Measurements from ENCODE around the gene SFXN5. TPM values are rescaled to one million over a fixed set of nuclear protein-coding genes. Genes with fewer than 3 reads are reported as not detected.
A peak's percentile ranks its signal among the peaks of the same experiment; 100 is the strongest.
"Not testable (repeated sequence)": the region's sequence is repeated elsewhere in the genome, so short reads cannot be mapped to it uniquely, and the experiment has no call there.

The SFXN5 gene
- total RNA-seq, 1 donor from 2014 or later: 19.5 TPM

GRCh38 chr2:73103018-73103542, 31.6 kb upstream of the SFXN5 start:
- intact Hi-C loops (cut with DNase I): no loop called here
- ATAC-seq (no peak), DNase-seq (ENCODE audit: low spot score) (no peak)

- ATAC-seq (no peak), DNase-seq (ENCODE audit: low spot score) (no peak)
- intact Hi-C loops (cut with DNase I): no loop called here
Observed at GRCh38 chr2:73101626-73102256, 30.2 kb upstream of the SFXN5 start.

DNA sequence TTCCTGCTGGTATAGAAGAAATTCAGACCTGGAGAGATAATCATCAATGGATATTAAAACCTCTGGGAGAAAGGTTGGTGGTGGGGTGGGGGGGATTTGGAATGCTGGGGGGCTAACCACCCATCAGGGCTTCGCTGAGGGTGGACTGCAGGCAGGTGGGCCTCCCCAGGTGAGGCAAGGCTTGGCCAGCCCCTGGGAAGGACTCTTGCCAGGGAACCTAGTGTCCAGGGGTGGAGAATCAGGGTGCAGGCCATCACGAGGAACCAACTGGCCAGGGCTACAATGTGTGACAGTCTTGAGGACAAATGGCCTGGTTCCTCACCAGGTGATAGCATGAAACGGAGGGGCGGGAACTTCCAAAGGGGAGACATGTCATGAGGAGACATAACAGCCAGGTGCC, 29.4 kb upstream of the SFXN5 start:
- DNase-seq (ENCODE audit: low spot score) (no peak), ATAC-seq (no peak)
- intact Hi-C loops (cut with DNase I): no loop called here

GRCh38 chr2:73099486-73099885, 28.0 kb upstream of the SFXN5 start:
- no peak for ATAC-seq
- intact Hi-C loops (cut with DNase I): no loop called here
- DNase-seq (ENCODE audit: low spot score): no peak

DNA sequence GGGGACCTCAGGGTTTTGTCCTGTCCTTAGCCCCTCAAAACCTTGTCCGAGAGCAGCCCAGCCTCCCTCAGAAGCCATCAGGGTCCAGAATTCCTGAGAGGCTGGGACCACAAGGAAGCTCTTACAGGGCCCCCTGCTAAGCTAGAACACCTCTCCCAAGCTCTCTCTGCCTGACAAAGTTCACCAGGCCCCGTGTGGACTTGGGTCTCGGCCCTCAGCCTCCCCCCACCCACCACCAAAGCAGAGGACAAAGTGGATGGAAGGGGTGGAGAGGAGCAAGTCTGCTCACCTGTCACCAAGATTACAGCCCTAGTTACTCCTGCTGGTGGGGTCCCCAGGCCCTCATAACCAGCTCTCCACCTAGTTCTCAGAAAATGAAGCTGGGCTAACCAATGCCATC, 24.4 kb upstream of the SFXN5 start:
- intact Hi-C loops (cut with DNase I): no loop called here
- DNase-seq (ENCODE audit: low spot score) (no peak), ATAC-seq (no peak)

GRCh38 chr2:73093601-73094218, 22.2 kb upstream of the SFXN5 start:
- ATAC-seq; DNase-seq (ENCODE audit: low spot score); intact Hi-C loops (cut with DNase I): not testable (repeated sequence)

GRCh38 chr2:73092146-73092783, 20.8 kb upstream of the SFXN5 start:
- intact Hi-C loops (cut with DNase I): no loop called here
- ATAC-seq: no peak
- DNase-seq (ENCODE audit: low spot score): no peak

DNA sequence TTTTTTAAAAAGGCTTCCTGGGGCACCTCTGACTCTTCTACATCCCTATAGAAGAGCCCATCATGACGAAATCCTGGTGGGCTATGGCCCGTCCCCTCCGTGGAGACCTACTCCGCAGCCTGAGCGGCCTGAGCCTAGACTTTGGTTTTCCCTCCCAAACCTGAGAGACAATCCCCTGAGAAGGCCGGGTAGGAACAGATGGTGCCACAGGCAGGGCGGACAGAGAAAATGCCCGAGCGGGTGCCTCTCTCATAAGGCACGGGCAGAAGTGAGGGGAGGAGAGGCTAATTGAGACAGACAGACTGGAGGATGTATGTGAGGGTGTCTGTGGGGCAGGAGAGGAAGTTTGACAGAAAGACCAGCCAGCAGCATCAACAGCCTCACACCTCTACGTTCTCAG, 20.2 kb upstream of the SFXN5 start:
- intact Hi-C loops (cut with DNase I): no loop called here
- no peak for ATAC-seq

DNA sequence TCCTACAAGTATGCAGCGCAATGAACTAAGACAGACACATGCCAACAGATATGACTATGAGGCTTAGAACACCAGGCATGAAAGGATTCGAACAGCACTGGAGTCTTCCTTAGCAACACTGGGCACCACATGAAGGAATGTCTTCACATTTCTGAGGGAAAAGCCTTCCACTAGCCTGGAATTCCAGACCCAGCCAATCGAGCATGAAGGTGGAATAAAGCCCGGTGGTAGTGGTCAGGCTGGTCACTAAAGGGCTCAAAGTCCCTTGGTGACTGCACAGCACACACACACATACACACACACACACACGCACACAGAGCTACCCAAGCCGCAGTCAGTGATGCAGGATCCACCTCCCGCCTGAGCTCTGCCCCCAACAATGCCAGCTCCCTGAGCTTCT, 19.7 kb upstream of the SFXN5 start:
- intact Hi-C loops (cut with DNase I): no loop called here
- ATAC-seq: no peak
- no peak for DNase-seq (ENCODE audit: low spot score)

More for the DNA sequence above, 20.2 kb upstream of the SFXN5 start:
- no peak for DNase-seq (ENCODE audit: low spot score)

DNA sequence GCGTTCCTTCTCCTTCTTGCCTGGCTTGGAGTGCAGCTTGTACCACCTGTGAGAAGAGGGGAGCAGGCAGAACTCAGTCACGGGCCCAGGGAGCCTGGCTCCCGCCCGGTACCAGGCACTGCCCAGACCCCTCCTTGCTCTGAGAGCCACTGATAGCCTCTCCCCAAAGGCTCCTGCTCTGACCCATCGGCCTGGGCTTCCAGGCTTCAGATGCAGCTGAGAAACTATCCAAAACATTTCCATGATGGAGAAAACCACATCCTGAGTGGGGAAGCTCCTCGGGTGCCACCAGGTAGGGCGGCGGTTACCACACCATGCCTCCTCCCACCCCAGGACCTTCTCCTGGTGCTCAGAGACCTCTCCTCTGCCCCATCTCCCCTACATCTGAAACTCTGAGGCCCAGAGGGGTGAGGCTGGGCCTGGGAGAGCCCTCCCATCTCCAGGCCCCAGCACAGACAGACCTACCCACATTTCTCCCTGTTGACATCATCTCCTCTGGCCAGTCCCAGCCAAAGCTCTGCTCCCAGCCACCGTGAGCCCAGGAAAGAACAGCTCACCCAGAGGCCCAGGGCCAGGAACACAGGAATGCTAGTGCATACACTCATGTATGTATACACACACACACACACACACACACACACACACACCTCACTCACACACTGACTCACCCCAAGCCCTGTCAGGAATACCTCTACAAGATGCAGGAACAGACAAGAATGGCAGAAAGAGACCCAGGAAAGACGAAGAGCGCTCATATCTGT, 17.9 kb upstream of the SFXN5 start:
- DNase-seq (ENCODE audit: low spot score) (no peak), ATAC-seq (peak; percentile 84)
- intact Hi-C loops (cut with DNase I): loop anchor here (2.0 kb wide), 1 partner anchor 67 kb away; no protein-coding TSS in a partner anchor

DNA sequence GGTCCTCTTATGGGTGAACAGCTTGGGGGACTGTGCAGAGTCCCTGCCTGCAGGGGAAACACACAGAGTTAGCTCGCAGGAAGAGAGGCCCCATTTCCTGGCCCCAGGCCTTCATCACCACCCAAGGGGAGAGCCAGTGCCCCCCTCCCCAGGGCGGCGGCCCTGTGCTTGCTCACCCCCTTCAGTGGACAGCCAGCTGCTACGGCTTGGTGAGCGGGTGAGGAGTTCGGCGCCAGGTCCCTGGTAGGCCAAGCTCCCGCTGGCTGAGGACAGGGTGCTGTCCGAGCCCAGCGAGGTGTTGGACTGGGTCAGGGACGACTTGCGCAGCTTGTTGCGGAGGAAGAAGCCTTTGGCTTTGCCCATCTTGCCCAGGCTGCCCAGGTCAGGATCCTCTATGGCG, 17.2 kb upstream of the SFXN5 start:
- DNase-seq (ENCODE audit: low spot score) (no peak), ATAC-seq (no peak)
- intact Hi-C loops (cut with DNase I): loop anchor here (2.0 kb wide), 1 partner anchor 68 kb away; no protein-coding TSS in a partner anchor

DNA sequence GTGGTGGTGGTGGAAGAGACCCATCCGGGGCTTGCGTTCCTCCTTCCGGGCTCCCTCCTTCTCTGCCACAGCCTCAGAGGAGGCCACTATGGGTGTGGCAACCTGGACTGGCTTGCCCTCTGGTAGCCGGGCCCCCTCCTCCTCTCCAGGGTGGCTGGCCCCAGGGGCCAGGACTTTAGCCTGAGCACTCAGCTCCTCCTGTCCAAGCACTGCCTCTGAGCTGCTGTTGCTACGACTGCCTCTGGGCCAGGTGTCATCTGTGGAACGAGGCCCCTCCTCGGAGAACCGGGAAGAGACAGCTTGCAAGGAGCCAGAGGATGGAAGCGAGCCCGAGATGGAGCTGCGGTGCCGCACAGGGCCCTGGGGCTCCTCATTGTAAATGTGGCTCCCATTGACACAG, 16.7 kb upstream of the SFXN5 start:
- intact Hi-C loops (cut with DNase I): loop anchor here (2.0 kb wide), 1 partner anchor 69 kb away; no protein-coding TSS in a partner anchor
- no peak for ATAC-seq
- no peak for DNase-seq (ENCODE audit: low spot score)

- ATAC-seq (no peak), DNase-seq (ENCODE audit: low spot score) (no peak)
- intact Hi-C loops (cut with DNase I): no loop called here
Observed at GRCh38 chr2:73087311-73087710, 15.8 kb upstream of the SFXN5 start.

- ATAC-seq (peak; percentile 82), DNase-seq (ENCODE audit: low spot score) (peak; percentile 91)
- intact Hi-C loops (cut with DNase I): no loop called here
Observed at GRCh38 chr2:73085691-73086090, 14.2 kb upstream of the SFXN5 start.

GRCh38 chr2:73084971-73085370, 13.5 kb upstream of the SFXN5 start:
- DNase-seq (ENCODE audit: low spot score) (no peak), ATAC-seq (no peak)

GRCh38 chr2:73083886-73084800, 12.6 kb upstream of the SFXN5 start:
- no peak for DNase-seq (ENCODE audit: low spot score)
- intact Hi-C loops (cut with DNase I): no loop called here
- ATAC-seq: no peak

More at GRCh38 chr2:73084971-73085370, 13.5 kb upstream of the SFXN5 start:
- intact Hi-C loops (cut with DNase I): no loop called here

DNA sequence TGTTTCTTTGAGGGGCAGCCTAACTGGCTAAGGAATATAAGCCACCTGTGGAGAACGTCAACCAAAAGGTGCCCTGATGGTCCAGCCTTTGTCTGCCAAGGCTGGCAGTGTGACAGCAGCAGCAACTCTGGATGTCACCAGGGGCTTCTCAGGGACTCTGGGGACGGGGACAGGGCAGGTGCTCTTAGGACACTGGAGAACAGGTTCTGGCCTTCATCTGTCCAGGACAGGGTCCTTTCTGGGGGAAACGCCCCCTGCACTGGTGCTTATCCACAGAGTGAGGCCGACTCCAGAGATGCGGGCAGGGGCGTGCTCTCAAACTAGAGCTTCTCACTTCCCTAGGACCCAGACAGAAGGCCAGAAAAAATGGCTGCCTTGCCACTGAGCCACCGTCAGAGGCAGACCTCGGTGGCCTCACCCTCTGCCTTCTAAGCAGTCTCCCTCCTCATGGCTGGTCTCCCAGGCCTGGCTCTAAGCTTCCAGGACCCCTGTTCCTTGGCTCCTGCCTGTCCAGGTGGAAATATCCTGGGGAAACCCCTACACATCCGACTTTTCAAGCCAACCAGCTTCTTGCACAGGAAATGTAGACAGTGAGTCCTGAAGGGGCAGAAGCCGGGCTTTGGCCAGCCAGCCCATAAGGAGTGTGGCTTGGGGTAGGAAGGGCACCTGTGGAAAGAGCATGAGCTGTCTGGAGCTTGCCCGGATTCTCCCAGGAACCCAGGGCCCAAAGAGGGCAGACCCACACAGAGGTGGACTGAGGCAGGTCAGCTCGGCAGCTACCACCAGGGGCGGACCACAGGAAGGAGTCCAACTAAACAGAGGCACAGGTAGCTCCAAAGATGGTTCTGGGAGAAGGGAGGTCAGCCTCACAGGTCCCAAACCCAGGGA, 11.3 kb upstream of the SFXN5 start:
- intact Hi-C loops (cut with DNase I): no loop called here

More for the DNA sequence above, 11.3 kb upstream of the SFXN5 start:
- DNase-seq (ENCODE audit: low spot score): no peak
- no peak for ATAC-seq
